ENCODE measurements around the gene HLA-DMA. TPM values are rescaled to one million over a fixed set of nuclear protein-coding genes. Genes with fewer than 3 reads are reported as not detected.
"Not testable (repeated sequence)": the region's sequence is repeated elsewhere in the genome, so short reads cannot be mapped to it uniquely, and the experiment has no call there.

HLA-DMA gene
- total and polyA plus RNA-seq, 2 of the 13 experiments (the other 11 are each of a cell fraction or from before 2014, with no cell fraction given): 0.70 to 0.71 TPM

- no peak for TF ChIP-seq XRCC5 (optimal IDR thresholded peaks at IDR 0.05; ENCODE audit: low read length)
- TF ChIP-seq CBFB (CRISPR knock-in tag; IDR thresholded peaks at IDR 0.05): no peak
- TF ChIP-seq HOMEZ (CRISPR knock-in tag; IDR thresholded peaks at IDR 0.05; ENCODE audit: low read depth): no peak
- no peak for TF ChIP-seq HDAC2 (CRISPR knock-in tag; IDR thresholded peaks at IDR 0.05)
Measured at GRCh38 chr6:32945108-32945760, 7.7 kb downstream of the HLA-DMA start (continued).

GRCh38 chr6:32943864-32944649, 8.8 kb downstream of the HLA-DMA start:
- Histone ChIP-seq H3K4me1 (ENCODE audit: insufficient read depth, low read length) (no peaks in the 10 kb centered on the region), H3K9ac (ENCODE audit: insufficient read depth, low read depth, low read length) (no peak overlapping the region), H3K27me3 (ENCODE audit: control insufficient read depth in 1 of 2, insufficient read depth in 2 of 2, low read length in 2 of 2) (peaks cover 2 to 13% of the 10 kb centered on the region in 2 experiments; a peak in 4 of 5 replicates), H3K9me3 (ENCODE audit: low read length) (peaks cover 5% of the 10 kb centered on the region), H3K4me2 (ENCODE audit: low read depth, low read length) (no peak overlapping the region), H3K36me3 (replicated peaks in 1 of 2; ENCODE audit: control insufficient read depth in 1 of 2, insufficient read depth in 2 of 2, low read length in 2 of 2) (no peaks in the 10 kb centered on the region), H3K4me3 (replicated peaks in 1 of 3; ENCODE audit: insufficient read depth in 1 of 3, low read depth in 2 of 3, low read length in 3 of 3) (no peak overlapping the region), H3K79me2 (ENCODE audit: insufficient read depth, low read length) (no peaks in the 10 kb centered on the region), H3K27ac (ENCODE audit: extremely low read length, insufficient read depth, low read length) (no peak overlapping the region), H4K20me1 (ENCODE audit: insufficient read depth, low read length) (no peaks in the 10 kb centered on the region), H2AFZ (ENCODE audit: low read length) (no peak overlapping the region)
- intact Hi-C loops (cut with micrococcal nuclease; ENCODE audit: unreplicated experiment): no loop called here
- no peak for FAIRE-seq
- no peak for TF ChIP-seq ZNF510 (CRISPR knock-in tag; IDR thresholded peaks at IDR 0.05; ENCODE audit: low read depth)
- no peak for TF ChIP-seq TSC22D2 (CRISPR knock-in tag; IDR thresholded peaks at IDR 0.05; ENCODE audit: borderline replicate concordance)
- TF ChIP-seq FOXM1 (CRISPR knock-in tag; IDR thresholded peaks at IDR 0.05): no peak
- no peak for TF ChIP-seq ZNF337 (CRISPR knock-in tag; IDR thresholded peaks at IDR 0.05; ENCODE audit: borderline replicate concordance, low read depth)
- no peak for TF ChIP-seq ZNF709 (CRISPR knock-in tag; IDR thresholded peaks at IDR 0.05)
- no TSS peak for BruUV-seq (replicated peaks)
- 45% methylated on average over 4 of the region's 4 CpGs for WGBS (ENCODE audit: low lambda C conversion rate)
- no peak for ATAC-seq
- DNase-seq (ENCODE audit: low spot score): no peak
- POLR2A ChIA-PET: interaction anchor here (0.7 to 2.7 kb wide), 3 partner anchors 28 to 748 kb away, joined by 3 to 10 read pairs (median 4); no protein-coding TSS in a partner anchor
- in situ Hi-C loops (cut with HindIII; ENCODE audit: extremely low pct_ligation_motif_present, low pct_unique_long_range_greater_than_20kb): no loop called here
- CTCF ChIA-PET (ENCODE audit: low intra/inter-chr PET ratio, low total read pairs): no interaction called here

GRCh38 chr6:32942555-32943123, 10.3 kb downstream of the HLA-DMA start:
- ATAC-seq; H3K36me3 ChIP-seq (replicated peaks in 1 of 2; ENCODE audit: control insufficient read depth in 1 of 2, insufficient read depth in 2 of 2, low read length in 2 of 2); CTCF ChIA-PET (ENCODE audit: low intra/inter-chr PET ratio, low total read pairs); H3K4me2 ChIP-seq (ENCODE audit: low read depth, low read length); H3K9me3 ChIP-seq (ENCODE audit: low read length); H2AFZ ChIP-seq (ENCODE audit: low read length); H3K4me1 ChIP-seq (ENCODE audit: insufficient read depth, low read length); H4K20me1 ChIP-seq (ENCODE audit: insufficient read depth, low read length); in situ Hi-C loops (cut with HindIII; ENCODE audit: extremely low pct_ligation_motif_present, low pct_unique_long_range_greater_than_20kb); H3K79me2 ChIP-seq (ENCODE audit: insufficient read depth, low read length); intact Hi-C loops (cut with micrococcal nuclease; ENCODE audit: unreplicated experiment); BruUV-seq (replicated peaks); FAIRE-seq; H3K4me3 ChIP-seq (replicated peaks in 1 of 3; ENCODE audit: insufficient read depth in 1 of 3, low read depth in 2 of 3, low read length in 3 of 3); H3K27ac ChIP-seq (ENCODE audit: extremely low read length, insufficient read depth, low read length); DNase-seq (ENCODE audit: low spot score); H3K9ac ChIP-seq (ENCODE audit: insufficient read depth, low read depth, low read length): not testable (repeated sequence)
- POLR2A ChIA-PET: interaction anchor here (1.3 to 2.7 kb wide), 2 partner anchors 29 to 30 kb away, joined by 6 to 10 read pairs; no protein-coding TSS in a partner anchor
- peaks cover 2 to 19% of the 10 kb centered on the region in 2 experiments; a peak in 3 of 5 replicates for H3K27me3 ChIP-seq (ENCODE audit: control insufficient read depth in 1 of 2, insufficient read depth in 2 of 2, low read length in 2 of 2)
- 31% methylated on average over 9 of the region's 9 CpGs for WGBS (ENCODE audit: low lambda C conversion rate)
